Epithelial cell of esophagus (primary cell): Measurements from ENCODE around the gene PHKA1.
A peak's percentile ranks its signal among the peaks of the same experiment; 100 is the strongest.
"Not testable (repeated sequence)": the region's sequence is repeated elsewhere in the genome, so short reads cannot be mapped to it uniquely, and the experiment has no call there.

Experiments used
- DNase-seq: peaks from one replicate; pipeline ENCODE4 v3.0.0; 2010; ENCODE audit warnings: low read depth
- H3K4me3 ChIP-seq: 2 replicates; pipeline ENCODE4 v1.5.1; 2011; ENCODE audit warnings: mild to moderate bottlenecking, low read length, control low read depth
- TF ChIP-seq, protein P1 (sequence below): IDR thresholded peaks from 2 replicates; pipeline ENCODE4 v1.5.1; 2011; ENCODE audit warnings: low read depth, mild to moderate bottlenecking, low read length, control low read depth, inconsistent platforms; ENCODE audit not compliant: insufficient read depth; ENCODE audit errors: missing control alignments

The PHKA1 gene

DNA sequence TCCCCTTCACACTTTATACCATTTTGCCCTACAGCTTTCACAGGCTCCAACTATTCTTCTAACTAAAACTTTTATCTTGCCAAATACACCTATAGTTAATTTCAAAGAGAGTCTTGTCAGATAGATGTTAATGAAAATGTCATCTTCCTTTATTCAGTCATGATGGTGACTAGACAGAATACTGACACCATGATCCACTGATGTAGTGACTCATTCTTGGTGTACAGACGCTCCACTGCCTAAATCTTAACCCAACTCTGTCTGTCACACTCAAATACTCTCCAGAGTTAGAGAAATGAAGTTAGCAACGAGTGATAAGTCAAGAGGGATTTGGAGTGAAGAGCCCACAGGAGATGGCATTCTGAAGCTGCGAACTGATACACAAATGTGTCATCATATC lies 109.4 kb downstream of the PHKA1 start:
- no peak for DNase-seq
- TF ChIP-seq, protein P1, sequence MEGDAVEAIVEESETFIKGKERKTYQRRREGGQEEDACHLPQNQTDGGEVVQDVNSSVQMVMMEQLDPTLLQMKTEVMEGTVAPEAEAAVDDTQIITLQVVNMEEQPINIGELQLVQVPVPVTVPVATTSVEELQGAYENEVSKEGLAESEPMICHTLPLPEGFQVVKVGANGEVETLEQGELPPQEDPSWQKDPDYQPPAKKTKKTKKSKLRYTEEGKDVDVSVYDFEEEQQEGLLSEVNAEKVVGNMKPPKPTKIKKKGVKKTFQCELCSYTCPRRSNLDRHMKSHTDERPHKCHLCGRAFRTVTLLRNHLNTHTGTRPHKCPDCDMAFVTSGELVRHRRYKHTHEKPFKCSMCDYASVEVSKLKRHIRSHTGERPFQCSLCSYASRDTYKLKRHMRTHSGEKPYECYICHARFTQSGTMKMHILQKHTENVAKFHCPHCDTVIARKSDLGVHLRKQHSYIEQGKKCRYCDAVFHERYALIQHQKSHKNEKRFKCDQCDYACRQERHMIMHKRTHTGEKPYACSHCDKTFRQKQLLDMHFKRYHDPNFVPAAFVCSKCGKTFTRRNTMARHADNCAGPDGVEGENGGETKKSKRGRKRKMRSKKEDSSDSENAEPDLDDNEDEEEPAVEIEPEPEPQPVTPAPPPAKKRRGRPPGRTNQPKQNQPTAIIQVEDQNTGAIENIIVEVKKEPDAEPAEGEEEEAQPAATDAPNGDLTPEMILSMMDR, result no peak
- no peak overlapping the region for H3K4me3 ChIP-seq

DNA sequence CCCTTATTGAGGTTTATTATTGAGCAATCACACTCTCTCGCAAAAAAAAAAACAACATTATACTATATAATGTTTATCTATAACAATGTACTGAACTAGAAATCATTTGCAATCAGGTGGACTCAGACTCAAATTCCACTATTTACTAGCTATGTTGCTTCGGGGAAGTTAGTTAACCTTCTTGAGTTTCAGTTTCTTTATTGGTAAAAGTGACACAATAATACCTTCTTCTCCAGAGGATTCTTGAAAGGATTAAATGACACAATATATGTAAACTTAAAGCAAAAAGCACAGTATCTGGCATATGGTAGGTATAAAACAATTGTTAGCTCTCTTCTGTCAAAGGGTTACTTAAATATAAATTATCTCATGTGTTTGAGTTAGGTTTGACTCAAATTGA lies 110.0 kb downstream of the PHKA1 start:
- TF ChIP-seq, protein P1, result no peak
- H3K4me3 ChIP-seq, result no peak overlapping the region
- no peak for DNase-seq

DNA sequence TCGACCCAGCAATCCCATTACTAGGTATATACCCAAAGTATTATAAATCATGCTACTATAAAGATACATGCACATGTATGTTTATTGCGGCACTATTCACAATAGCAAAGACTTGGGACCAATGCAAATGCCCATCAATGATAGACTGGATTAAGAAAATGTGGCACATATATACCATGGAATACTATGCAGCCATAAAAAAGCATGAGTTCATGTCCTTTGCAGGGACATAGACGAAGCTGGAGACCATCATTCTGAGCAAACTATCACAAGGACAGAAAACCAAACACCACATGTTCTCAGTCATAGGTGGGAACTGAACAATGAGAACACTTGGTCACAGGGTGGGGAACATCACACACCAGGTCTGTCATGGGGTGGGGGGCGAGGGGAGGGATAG lies 123.1 kb downstream of the PHKA1 start:
- not testable (repeated sequence) for H3K4me3 ChIP-seq, DNase-seq

DNA sequence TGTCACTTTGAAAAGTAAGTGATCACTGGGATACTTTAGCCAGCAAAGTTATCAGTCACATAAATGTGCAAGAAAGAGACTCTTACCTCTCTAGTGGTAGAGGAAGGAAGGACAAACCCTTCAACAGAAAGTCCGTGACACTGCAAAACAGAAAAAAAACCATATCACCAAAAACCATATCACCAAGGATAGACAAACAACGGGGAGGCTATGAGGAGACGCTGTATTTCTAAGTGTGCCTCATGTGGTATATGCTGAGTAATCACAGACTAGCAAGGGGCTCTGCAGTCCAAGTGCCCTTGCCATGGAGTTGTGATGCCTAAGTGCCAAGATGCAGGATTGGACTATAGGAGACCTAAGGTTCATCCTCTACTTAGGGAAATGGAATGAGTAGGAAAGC lies 129.9 kb downstream of the PHKA1 start:
- H3K4me3 ChIP-seq, result no peak overlapping the region
- TF ChIP-seq, protein P1, result no peak
- DNase-seq, result no peak

DNA sequence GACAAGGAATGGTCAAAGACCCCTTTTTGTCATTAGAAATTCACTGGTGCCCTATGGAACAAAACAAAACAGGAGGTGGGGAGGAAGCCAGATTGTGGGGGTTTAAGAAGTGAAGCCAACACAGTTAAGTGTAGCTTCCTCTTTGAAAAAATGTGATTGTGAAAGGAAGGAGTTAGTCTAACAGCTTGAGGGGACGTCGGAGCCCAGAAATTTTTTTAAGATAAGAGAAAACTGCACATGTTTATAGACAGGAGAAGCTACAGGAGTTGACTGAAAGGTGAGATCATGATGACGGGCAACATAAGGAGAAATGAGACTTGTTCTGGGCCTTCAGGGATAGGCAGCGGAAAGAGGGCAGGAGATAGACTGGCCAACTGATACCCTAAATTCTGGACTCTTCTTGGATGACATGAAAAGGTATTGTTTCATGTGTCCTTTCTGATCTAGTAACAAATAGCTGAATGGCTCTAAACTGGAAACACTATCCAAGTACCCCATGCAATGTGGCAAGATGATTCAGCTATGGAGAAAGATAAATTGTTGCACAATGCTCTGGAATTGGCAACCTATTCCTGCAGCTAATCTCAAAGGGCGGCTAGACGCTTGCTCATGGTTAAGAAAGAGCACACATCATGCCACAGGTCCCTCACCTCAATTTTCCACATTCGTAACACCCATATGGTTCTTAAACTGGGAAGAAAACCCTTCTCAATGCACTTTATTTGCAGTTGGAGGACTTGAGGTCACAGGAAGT lies 137.8 kb downstream of the PHKA1 start:
- no peak overlapping the region for H3K4me3 ChIP-seq
- peak; percentile 76 for DNase-seq
- TF ChIP-seq, protein P1, result no peak

DNA sequence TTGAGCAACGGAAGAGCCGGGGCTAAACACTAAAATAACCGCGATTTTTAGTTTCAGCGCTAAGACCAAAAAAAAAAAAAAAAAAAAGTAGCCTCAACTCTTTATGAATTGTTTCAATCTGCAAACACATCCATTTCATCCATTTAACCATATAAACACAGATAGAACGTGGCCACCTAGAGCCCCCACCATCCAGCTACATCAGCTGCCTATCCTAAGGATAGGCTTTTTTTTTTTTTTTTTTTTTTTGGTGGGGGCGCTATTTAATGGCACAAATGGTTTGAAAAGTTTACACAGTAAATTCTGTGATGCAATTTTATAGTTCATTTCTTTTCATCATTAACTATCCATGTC lies 141.0 kb downstream of the PHKA1 start:
- no peak for DNase-seq
- TF ChIP-seq, protein P1, result no peak
- peak overlapping the region; percentile 76 for H3K4me3 ChIP-seq

DNA sequence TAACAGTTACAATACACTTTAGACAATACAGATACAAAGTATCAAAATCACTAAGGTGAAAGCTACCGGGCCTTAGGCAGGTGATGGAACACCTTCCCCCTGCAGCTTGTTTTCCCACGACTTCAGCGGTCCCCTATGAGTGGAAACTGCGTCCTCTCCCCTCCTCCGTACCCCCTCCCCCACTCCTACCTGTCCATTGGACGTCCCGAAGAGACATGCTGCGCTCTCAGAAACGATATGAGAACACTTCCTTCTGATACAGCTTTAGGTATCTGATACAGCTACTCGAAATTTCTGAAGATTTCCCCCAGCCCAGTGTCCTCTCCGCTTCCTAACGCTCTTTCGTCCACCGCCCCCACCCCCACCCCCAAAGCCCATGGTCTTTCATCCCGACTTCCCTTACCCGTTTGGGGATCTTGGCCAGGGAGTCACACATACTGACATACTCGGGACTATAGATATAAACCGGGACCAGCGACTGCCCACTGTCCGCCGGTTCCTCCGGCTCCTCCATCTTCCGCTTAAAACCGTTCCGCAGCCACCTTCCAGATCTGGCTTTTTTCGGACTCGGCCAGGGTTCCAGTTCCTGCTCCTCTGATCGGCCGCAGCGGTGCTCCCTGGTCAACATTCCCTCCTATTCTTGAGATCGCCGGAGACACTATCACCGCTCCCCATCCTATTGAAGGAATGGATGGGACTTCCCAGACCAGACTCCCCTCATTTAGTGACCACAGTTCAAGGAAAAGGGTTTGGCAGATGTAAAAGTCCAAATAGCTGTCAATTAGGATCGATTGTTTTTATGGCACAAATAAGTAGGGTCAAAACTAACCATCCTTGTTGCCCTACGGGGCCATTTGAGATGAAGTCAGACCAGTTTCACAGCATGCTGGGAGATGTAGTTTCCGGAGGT lies 141.6 kb downstream of the PHKA1 start, which contains the start of gene HDAC8:
Gene HDAC8, minus strand, starts transcription at position 596 of the 910 bp plus-strand sequence. Its CDS starts 82 bp downstream, at position 514.
- TF ChIP-seq, protein P1, result no peak
- DNase-seq, result peak; percentile 79
- H3K4me3 ChIP-seq, result peak within 1 kb of the TSS; percentile 76
